ENCODE results near the gene INSIG2. TPM values are rescaled to one million over a fixed set of nuclear protein-coding genes. Genes with fewer than 3 reads are reported as not detected.

Gene INSIG2
- total RNA-seq, 1 experiment from 2014 or later, result 10.7 TPM

DNA sequence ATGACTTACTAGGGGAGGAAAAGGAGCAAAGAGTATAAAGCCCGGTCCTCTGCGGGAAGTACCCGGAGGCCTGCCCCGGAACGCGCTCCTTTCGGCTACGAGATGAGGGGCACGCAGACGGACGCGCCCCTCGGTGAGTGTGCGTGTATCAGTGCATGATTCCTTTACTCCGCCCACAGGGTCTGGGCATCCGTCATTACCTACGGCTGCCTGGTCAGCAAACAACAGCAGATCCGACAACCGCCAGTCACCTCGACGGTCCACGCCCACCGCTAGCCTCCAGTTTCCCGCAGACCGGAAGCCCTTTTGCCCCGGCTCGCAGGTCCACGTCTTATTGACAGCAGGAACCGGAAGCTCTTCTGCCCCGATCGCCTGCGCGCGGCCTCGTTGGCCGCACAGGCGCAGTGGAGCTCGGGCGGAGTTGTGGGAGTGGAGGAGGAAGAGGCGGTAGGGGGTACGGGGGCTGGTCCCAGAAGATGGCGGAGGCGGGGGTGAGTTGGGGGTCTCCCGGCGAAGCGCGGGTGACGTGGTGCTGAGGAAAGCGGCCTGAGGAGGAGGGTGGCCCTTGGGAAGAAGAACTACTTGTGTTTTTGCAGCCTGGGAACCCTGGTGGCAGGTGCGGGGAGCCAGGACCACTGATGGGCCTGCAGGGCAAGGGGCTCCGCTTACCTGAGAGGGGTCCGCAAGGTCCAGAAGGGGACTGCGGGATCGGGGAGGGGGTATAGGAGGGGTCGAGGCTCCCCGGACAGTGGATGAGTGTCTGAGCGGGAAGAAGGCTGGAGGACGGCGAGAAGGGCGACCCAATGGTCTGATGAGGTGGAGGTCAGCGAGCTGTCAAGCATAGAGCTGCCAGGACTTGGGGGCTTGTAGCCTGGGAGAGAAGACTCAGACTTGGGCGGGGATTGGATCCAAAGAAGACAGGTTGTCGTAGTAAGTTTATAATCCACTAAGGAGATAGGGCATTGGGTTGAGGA lies at the start of gene INSIG2 (continued):
- TF ChIP-seq E2F1 (CRISPR knock-in tag; IDR thresholded peaks at IDR 0.05), result no peak
- no peak for TF ChIP-seq ZNF396 (CRISPR knock-in tag; IDR thresholded peaks at IDR 0.05; ENCODE audit: borderline replicate concordance)
- no peak for TF ChIP-seq SOX15 (CRISPR knock-in tag; IDR thresholded peaks at IDR 0.05)
- TF ChIP-seq, protein P1, sequence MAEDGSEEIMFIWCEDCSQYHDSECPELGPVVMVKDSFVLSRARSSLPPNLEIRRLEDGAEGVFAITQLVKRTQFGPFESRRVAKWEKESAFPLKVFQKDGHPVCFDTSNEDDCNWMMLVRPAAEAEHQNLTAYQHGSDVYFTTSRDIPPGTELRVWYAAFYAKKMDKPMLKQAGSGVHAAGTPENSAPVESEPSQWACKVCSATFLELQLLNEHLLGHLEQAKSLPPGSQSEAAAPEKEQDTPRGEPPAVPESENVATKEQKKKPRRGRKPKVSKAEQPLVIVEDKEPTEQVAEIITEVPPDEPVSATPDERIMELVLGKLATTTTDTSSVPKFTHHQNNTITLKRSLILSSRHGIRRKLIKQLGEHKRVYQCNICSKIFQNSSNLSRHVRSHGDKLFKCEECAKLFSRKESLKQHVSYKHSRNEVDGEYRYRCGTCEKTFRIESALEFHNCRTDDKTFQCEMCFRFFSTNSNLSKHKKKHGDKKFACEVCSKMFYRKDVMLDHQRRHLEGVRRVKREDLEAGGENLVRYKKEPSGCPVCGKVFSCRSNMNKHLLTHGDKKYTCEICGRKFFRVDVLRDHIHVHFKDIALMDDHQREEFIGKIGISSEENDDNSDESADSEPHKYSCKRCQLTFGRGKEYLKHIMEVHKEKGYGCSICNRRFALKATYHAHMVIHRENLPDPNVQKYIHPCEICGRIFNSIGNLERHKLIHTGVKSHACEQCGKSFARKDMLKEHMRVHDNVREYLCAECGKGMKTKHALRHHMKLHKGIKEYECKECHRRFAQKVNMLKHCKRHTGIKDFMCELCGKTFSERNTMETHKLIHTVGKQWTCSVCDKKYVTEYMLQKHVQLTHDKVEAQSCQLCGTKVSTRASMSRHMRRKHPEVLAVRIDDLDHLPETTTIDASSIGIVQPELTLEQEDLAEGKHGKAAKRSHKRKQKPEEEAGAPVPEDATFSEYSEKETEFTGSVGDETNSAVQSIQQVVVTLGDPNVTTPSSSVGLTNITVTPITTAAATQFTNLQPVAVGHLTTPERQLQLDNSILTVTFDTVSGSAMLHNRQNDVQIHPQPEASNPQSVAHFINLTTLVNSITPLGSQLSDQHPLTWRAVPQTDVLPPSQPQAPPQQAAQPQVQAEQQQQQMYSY (CRISPR knock-in tag; IDR thresholded peaks at IDR 0.05), result no peak
- TF ChIP-seq ZNF425 (CRISPR knock-in tag; conservative IDR thresholded peaks at IDR 0.05), result no peak
- TF ChIP-seq, protein P2, sequence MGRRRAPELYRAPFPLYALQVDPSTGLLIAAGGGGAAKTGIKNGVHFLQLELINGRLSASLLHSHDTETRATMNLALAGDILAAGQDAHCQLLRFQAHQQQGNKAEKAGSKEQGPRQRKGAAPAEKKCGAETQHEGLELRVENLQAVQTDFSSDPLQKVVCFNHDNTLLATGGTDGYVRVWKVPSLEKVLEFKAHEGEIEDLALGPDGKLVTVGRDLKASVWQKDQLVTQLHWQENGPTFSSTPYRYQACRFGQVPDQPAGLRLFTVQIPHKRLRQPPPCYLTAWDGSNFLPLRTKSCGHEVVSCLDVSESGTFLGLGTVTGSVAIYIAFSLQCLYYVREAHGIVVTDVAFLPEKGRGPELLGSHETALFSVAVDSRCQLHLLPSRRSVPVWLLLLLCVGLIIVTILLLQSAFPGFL (CRISPR knock-in tag; IDR thresholded peaks at IDR 0.05; ENCODE audit: borderline replicate concordance), result no peak
- no peak for TF ChIP-seq ESRRA (CRISPR knock-in tag; IDR thresholded peaks at IDR 0.05; ENCODE audit: borderline replicate concordance)
- no peak for TF ChIP-seq AFF4 (CRISPR knock-in tag; IDR thresholded peaks at IDR 0.05; ENCODE audit: borderline replicate concordance)
- no peak for TF ChIP-seq OVOL2 (CRISPR knock-in tag; IDR thresholded peaks at IDR 0.05; ENCODE audit: borderline replicate concordance)

DNA sequence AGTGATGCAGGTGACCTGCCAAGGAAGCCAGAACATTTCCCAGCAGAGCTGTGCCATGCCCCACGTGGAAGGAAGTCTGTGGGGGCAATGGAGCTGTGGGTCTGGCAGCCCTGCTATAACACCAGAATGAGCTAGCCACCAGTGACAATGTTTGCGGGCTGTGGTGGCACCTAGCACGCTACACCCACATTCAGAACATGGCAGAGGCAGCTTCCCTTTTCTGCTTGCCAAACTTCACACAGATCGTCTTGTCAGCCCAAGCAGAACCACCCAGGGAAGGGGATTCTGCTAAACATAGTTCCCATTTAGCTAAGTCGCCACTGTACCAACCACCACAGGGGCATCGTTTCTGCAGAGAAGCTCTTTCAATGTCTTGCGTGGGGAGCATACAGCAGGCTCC lies 47.4 kb upstream of the INSIG2 start:
- no peak for TF ChIP-seq NFATC4 (CRISPR knock-in tag; IDR thresholded peaks at IDR 0.05)
- no peak for TF ChIP-seq NFE2L1 (CRISPR knock-in tag; IDR thresholded peaks at IDR 0.05)
- TF ChIP-seq ZNF232 (CRISPR knock-in tag; IDR thresholded peaks at IDR 0.05), result no peak
- TF ChIP-seq SMAD3 (CRISPR knock-in tag; IDR thresholded peaks at IDR 0.05; ENCODE audit: borderline replicate concordance), result no peak
- TF ChIP-seq ZNF281 (CRISPR knock-in tag; IDR thresholded peaks at IDR 0.05), result no peak
- peaks cover 3% of the 10 kb centered on the region; the same call in 1 of the 2 replicates for H3K4me1 Mint-ChIP-seq
- no peak overlapping the region for H3K4me3 Mint-ChIP-seq
- peaks cover 5% of the 10 kb centered on the region for H3K36me3 Mint-ChIP-seq
- peaks cover 10% of the 10 kb centered on the region for H3K9me3 Mint-ChIP-seq
- no peak overlapping the region for H3K27ac Mint-ChIP-seq
- POLR2A ChIA-PET, result no interaction called here
- peaks cover 6% of the 10 kb centered on the region for H3K27me3 Mint-ChIP-seq (ENCODE audit: low read depth)
- no peak for ATAC-seq
- DNase-seq (ENCODE audit: low spot score), result no peak
- CTCF ChIA-PET, result interaction anchor here (1.0 to 1.5 kb wide), 2 partner anchors 8 to 16 kb away, joined by 3 to 11 read pairs; no protein-coding TSS in a partner anchor

Data from WTC11 (cell line).